Measurements from ENCODE around the gene FOXC1. TPM values are rescaled to one million over a fixed set of nuclear protein-coding genes. Genes with fewer than 3 reads are reported as not detected.

Gene FOXC1
- total RNA-seq, 1 experiment from 2014 or later: 5.9 TPM

DNA sequence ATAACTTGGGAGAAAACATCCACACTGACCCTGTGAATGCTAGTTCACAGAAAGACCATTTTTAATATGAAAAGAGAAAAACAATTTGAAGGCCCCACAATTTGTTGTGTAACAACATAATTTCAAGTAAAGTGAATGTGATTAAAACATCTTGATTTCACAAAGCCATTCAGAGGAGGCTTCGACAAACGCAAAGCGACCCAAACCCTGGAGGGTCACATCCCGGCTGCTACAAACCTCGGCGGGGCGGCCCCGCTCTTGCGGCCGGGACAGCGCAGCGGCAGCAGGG, 14.0 kb downstream of the FOXC1 start:
- DNase-seq (ENCODE audit: low read depth): no peak

DNA sequence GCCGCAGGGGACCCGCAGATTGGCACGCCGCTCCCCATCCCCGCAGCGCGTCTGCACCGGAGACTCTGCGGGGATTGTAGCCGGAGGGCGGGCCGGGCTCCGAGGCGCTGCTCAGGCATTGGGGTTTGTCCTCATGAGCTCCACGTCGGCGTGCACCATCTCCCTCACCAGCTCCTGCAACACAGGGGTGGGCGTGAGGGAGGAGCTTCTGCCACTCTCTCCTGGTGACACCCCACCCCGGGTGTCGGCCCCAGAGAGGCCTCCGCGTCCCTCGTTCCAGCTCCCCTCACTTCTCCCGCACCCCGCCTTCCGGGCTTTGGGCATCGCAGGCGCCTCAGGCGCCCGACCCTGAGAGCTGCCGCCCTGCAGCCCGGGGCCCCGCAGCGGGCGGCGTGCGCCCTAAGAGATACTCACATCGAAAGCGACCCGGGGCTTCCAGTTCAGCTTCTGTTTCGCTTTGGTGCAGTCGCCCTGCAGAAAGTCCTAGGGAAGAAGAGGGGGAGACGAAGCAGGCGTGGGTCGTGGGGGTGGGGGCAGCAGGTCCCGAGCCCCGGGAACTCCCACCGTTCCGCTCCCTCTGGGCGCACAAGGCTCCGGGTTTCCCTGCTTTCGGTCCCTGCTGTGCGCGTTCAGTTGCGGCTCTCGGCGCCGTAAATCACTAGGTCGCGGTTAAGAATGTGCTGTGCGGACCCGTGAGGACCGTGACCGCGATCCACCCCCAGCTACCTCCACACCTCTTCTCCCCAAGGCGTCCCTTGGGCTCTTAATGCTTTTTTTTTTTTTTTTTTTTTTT, 14.5 kb downstream of the FOXC1 start:
- peak; percentile 42 for DNase-seq (ENCODE audit: low read depth)

DNA sequence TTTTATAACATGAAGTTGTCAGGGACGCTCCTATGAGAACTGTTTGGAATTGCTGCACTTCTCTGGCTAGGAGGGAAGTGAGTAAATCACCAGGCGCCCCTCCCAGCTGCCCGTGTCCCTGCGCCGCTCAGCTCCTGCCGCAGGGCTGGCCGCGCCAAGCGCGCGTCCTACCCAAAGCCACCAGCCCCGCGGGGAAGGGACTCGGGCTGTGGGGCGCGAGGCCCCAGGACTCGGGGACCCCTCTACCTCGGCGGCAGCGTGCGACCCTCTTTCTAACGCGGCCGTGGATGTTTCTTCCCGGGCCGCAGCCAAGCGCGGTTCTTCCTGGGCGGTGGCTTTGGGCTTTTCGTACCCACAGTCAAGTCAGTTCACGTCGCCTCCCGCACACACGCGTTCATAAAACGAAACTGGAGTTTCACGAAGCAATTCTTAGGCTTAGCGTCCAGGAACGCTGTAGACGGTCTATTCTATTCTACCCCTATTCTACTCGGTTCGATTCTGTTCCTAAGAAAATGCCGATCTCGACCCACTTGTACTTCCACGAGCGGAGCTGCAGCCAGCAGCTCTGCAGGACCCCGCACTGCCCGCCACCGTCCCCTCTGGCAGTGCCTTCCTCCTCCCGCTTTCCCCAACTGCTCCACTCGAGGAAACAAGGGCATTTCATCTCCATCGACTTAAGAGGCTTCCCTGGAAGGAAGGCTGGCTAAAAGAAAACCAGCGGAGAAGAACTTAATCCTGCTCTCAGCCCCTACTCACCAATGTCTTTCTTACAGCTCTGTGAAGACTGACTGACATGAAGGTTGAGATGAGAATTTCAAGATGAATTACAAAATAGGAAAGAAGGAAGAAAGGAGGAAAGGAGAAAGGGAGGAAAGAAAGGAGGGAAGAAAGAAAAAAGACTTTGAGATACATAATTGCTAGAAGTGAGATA, 15.4 kb downstream of the FOXC1 start:
- peak; percentile 76 for DNase-seq (ENCODE audit: low read depth)

- no peak for DNase-seq (ENCODE audit: low read depth)
Observed at GRCh38 chr6:1625794-1626435, 16.2 kb downstream of the FOXC1 start.

GRCh38 chr6:1626481-1626880, 16.8 kb downstream of the FOXC1 start:
- no peak for DNase-seq (ENCODE audit: low read depth)

DNA sequence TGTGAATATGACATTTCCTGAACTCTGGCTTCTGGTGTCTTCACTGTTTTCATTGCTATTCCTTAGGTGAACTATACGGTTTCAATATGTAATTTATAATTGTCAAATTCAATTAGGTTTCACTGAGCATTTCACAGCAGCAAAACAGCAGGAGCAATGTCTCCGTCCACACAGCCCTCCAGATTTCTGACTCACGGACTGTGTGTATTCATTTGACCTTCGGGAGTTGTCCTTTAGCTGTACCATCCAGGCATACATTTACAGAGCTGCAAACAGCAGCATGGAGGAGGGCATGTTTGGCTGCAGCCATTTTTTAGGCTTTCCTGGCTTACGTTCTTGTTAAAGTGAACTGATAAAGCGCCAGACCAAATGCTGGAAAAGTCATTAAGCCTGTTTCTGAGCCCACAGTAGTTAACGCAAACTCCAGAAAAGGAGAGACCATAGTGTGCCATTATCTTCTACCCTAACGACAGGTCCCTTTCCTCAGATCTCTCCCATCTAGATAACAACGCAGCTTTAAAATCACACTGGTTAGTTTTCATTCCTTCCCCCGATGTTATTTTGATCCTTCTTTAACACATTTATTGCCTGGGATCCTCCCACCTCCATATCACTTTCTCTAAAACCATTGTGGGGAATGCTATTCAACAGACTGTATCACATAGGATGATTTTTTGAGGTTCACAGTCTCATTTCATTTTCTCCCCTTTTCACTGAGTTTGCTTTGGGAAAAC, 18.3 kb downstream of the FOXC1 start:
- DNase-seq (ENCODE audit: low read depth): no peak

DNA sequence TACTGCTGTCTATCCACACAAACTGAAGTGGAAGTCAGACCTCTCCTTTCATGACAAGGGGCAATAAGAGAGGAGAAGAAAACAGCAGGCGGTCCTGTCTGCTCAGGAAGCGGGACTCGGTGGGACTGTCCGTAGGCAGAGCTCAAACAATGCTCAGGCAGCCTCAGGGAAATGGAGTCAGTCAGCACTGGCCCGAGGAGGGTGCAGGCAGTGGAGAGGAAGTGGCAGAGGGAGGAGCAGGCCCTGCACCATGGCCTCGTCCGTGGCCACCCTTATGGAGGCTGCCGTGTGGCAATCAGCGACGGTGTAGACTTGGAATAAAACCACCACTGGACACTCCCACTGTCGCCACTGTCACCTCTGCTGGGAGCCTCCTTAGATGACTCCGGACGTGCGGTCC, 19.6 kb downstream of the FOXC1 start:
- no peak for DNase-seq (ENCODE audit: low read depth)

- no peak for DNase-seq (ENCODE audit: low read depth)
Observed at GRCh38 chr6:1630212-1630770, 20.6 kb downstream of the FOXC1 start.

- peak; percentile 93 for DNase-seq (ENCODE audit: low read depth)
Observed at GRCh38 chr6:1630771-1631217, 21.1 kb downstream of the FOXC1 start.

DNA sequence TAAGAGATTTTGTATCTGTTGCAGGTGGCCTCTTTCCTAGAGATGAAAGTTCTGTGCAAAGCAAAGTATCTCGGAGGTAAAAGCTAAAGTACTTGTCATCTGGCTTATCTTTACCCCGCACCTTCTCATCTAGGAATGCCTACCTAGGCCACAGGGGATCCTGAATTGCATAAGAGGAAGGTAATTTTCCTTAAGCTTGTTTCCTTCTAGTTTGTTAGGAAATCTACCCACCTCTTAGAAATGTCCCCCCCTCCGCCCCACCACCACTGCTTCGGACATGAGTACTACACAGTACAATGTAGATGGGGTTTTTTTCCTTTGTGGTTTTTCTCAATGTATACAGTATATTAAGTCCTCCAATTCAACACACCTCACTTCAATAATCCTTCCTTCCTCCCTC, 21.5 kb downstream of the FOXC1 start:
- DNase-seq (ENCODE audit: low read depth): no peak

GRCh38 chr6:1633366-1634021, 23.8 kb downstream of the FOXC1 start:
- no peak for DNase-seq (ENCODE audit: low read depth)

- no peak for DNase-seq (ENCODE audit: low read depth)
Observed at GRCh38 chr6:1634081-1634480, 24.4 kb downstream of the FOXC1 start.

DNA sequence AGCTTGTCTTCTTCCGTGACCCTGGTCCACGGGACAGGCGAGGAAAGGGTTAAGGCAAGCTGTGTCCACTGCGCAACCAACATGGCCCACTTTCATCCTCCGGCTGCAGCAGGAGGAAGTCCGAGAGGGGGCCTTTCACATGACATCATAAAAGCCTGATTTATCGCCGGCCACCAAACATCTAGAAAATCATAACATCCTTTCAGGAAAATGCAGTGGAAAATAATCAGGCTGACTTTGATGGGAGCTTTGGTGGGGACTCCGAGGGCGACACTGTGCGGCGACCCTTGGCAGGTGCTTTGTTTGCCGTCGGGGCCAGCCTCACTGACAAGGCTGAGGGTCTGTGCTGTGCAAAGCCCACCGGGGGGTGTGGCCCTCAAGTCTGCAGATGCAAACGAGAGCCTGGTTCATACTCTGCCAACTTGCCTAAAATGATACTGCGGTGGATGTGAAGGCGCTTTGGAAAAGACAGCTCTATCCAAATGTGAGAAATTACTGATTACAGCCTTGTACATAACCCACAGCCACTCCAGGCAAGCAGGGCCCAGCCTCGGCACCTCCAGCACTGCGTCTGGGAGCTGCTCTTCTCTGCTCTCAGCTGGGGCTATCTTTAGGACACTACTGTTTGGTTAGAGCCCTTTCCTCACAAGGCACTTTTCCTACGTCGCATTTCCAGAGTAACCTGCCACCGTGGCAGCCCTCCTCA, 25.7 kb downstream of the FOXC1 start:
- no peak for DNase-seq (ENCODE audit: low read depth)

- DNase-seq (ENCODE audit: low read depth): no peak
Observed at GRCh38 chr6:1636272-1636825, 26.6 kb downstream of the FOXC1 start.

GRCh38 chr6:1636971-1637871, 27.5 kb downstream of the FOXC1 start:
- DNase-seq (ENCODE audit: low read depth): peak; percentile 62

DNA sequence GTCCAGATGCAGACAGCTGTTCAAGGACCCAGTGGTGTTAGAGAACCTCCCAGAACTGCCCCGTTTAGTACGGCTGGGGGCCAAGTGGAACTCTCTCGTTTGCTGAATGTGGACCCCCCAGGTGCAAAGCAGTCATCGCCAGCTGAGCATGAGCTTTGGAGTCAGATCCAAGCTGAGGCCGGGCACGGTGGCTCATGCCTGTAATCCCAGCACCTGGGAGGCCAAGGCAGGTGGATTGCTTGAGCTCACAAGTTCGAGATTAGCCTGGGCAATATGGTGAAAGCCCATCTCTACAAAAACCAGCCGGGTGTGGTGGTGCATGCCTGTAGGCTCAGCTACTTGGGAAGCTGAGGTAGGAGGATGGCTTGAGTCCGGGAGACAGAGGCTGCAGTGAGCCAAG, 29.7 kb downstream of the FOXC1 start:
- DNase-seq (ENCODE audit: low read depth): no peak

GRCh38 chr6:1640476-1640875, 30.8 kb downstream of the FOXC1 start:
- no peak for DNase-seq (ENCODE audit: low read depth)

DNA sequence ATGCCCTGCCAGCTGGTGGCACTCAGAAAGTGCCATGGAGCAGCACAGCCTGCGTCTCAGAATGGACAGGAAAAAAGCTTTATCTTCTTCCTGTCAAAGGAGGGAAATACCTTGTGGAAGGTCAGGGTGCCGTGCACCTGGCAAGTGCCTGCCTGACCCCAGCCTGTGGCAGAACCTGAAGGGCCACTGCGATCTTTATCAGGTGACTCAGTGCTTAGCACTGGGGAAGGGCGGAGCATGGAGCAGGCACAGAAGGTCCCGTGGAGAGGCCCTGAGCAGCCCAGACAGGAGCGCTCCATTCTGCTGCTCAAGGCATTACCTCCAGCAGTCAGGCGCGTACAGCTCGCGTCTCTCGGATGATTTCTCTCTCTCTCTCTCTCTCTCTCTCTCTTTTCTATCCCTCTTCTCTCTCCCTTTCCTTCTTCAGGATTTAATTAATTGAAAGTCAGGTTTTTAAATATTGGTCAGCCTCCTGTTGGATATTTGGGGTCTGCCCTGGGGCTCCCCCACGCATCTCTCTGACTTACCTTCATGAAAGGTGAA, 31.7 kb downstream of the FOXC1 start:
- DNase-seq (ENCODE audit: low read depth): peak; percentile 46

DNA sequence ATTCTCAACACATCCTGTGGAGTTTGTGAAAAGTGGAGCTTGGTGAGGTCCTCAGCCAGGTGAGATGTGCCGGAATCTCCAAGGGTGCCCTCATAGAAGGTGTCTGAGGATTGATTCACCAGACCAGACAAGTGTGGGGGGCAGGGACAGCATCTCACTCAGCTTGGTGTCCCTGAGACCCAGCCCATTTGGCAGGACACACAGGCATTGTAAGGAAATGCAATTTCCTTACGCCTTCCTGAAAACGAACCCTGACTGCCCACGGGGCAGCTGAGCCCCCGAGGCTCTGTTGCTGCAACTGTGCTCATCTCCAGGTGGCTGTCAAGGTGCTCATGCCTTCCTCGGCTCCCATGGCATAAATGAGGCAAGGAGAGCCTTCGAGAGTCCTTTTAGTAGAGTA, 33.4 kb downstream of the FOXC1 start:
- DNase-seq (ENCODE audit: low read depth): no peak
